ENCODE data around the gene KRTAP5-5.

- no peak for TF ChIP-seq CTCF (IDR thresholded peaks at IDR 0.05)
- TF ChIP-seq POLR2AphosphoS5 (IDR thresholded peaks at IDR 0.05): no peak
Observed at GRCh38 chr11:1644601-1645356, 15.2 kb downstream of the KRTAP5-5 start.

Measured in prostate gland (tissue), 2 donors.